Lower leg skin (tissue), 4 donors: ENCODE results near the gene PDCL3. TPM values are rescaled to one million over a fixed set of nuclear protein-coding genes. Genes with fewer than 3 reads are reported as not detected.

Experiments used
- DNase-seq, 2 donors: peaks; one replicate each; pipeline ENCODE4 v3.0.0-alpha.2; 2019; ENCODE audit warnings: low spot score in 2 of 2
- H3K4me3 ChIP-seq: fragments of 200-600 bp; sonication (generic); 2 replicates; pipeline ENCODE4 v1.5.1; 2017; ENCODE audit warnings: mild to moderate bottlenecking, low read depth; ENCODE audit not compliant: poor library complexity, severe bottlenecking
- POLR2A ChIP-seq, 2 donors: fragments of 450-650 bp; IDR thresholded peaks; one replicate each; pipeline ENCODE4 v1.6.1; 2016 to 2017; ENCODE audit warnings: antibody characterized with exemption in 2 of 2, mild to moderate bottlenecking in 1 of 2, moderate library complexity in 1 of 2
- WGBS, 2 donors: methylation state at CpG; one replicate each; pipeline ENCODE4 v1.1.5; 2018; 5-methylcytosine and 5-hydroxymethylcytosine counted together
- intact Hi-C: fragments of 100-400 bp; cut with DNase I; formaldehyde crosslinking; loops from one replicate; pipeline ENCODE4 v1.15.0; 2023; ENCODE audit warnings: low total_unique reads
- total RNA-seq, 4 donors: library from RNA; depleted of rRNA; stranded (reverse); fragments of >200 nt; gene quantifications; one replicate each; pipeline ENCODE4 v1.1.0, GENCODE V29; 2016
- TF ChIP-seq, protein P1 (sequence below), 3 donors: fragments of 450-650 bp; IDR thresholded peaks; one replicate each; pipeline ENCODE4 v1.5.1; 2016; ENCODE audit warnings: antibody characterized with exemption in 3 of 3, mild to moderate bottlenecking in 3 of 3, moderate library complexity in 2 of 3

Gene PDCL3
- total RNA-seq, 4 donors from 2014 or later: 14.9 to 20.5 (median 16.2) TPM

DNA sequence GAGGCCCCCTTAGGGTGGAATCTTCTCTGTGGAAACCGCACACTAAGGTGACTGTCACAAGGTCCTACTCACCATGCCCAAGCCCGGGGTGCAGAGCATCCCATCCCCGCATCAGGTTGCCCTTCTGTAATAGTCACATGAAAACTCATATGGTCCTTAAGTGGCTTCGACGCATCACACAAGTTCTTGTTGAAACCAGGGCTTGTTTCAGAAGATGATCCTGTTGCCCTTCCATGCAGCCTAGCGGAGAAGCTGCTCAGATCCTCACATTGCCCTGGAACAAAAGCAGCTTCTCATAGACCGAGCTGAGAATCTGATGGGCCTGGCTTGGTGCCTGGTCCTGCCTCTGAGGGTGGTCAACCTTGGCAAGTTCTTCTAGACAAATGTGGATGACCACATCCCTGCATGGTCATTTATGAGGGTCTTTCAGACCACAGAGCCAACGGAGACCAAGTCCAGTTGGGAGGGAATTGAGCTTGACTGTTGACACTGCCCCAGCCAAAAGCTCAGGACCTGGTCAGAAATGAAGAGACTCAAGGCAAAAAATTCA, 54.1 kb downstream of the PDCL3 start:
- TF ChIP-seq POLR2A (IDR thresholded peaks at IDR 0.05): no peak
- TF ChIP-seq, protein P1, sequence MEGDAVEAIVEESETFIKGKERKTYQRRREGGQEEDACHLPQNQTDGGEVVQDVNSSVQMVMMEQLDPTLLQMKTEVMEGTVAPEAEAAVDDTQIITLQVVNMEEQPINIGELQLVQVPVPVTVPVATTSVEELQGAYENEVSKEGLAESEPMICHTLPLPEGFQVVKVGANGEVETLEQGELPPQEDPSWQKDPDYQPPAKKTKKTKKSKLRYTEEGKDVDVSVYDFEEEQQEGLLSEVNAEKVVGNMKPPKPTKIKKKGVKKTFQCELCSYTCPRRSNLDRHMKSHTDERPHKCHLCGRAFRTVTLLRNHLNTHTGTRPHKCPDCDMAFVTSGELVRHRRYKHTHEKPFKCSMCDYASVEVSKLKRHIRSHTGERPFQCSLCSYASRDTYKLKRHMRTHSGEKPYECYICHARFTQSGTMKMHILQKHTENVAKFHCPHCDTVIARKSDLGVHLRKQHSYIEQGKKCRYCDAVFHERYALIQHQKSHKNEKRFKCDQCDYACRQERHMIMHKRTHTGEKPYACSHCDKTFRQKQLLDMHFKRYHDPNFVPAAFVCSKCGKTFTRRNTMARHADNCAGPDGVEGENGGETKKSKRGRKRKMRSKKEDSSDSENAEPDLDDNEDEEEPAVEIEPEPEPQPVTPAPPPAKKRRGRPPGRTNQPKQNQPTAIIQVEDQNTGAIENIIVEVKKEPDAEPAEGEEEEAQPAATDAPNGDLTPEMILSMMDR (IDR thresholded peaks at IDR 0.05): no peak
- H3K4me3 ChIP-seq: no peak overlapping the region
- 88 to 89% methylated on average over 8 of the region's 8 CpGs for WGBS, 2 donors
- peak in 1 of 2 donors; percentile 70 for DNase-seq
- intact Hi-C loops: no loop called here

- DNase-seq: peak in 1 of 2 donors; percentile 45
- TF ChIP-seq POLR2A (IDR thresholded peaks at IDR 0.05): no peak
- TF ChIP-seq, protein P1 (IDR thresholded peaks at IDR 0.05): no peak
- intact Hi-C loops: no loop called here
- WGBS, 2 donors: 75% methylated on average over 6 of the region's 6 CpGs
- H3K4me3 ChIP-seq: no peak overlapping the region
Measured at GRCh38 chr2:100619951-100620350, 57.2 kb downstream of the PDCL3 start.

DNA sequence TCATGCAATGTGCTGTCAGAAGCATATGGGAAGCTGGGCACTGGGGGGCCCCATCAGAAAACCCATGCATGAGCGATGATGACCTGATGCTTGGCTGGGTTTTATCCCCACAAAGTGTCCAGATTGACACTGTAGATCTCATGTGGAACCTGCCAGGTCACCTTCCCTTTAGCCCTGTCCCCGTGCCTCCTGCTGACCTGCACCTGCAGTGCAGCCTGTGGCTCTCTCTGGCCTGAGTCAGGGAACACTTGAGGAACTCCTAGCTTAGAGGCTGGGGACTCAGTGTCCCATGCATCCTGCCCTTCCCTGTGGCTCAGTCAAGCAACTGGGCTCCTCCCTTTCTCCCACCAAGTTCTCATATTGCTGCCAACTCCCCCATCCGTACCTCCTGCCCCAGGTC, 57.7 kb downstream of the PDCL3 start:
- WGBS, 2 donors: 86 to 87% methylated on average over 3 of the region's 3 CpGs
- H3K4me3 ChIP-seq: no peak overlapping the region
- no peak for TF ChIP-seq POLR2A (IDR thresholded peaks at IDR 0.05)
- TF ChIP-seq, protein P1 (IDR thresholded peaks at IDR 0.05): no peak
- intact Hi-C loops: no loop called here
- peak in 1 of 2 donors; percentile 65 for DNase-seq

DNA sequence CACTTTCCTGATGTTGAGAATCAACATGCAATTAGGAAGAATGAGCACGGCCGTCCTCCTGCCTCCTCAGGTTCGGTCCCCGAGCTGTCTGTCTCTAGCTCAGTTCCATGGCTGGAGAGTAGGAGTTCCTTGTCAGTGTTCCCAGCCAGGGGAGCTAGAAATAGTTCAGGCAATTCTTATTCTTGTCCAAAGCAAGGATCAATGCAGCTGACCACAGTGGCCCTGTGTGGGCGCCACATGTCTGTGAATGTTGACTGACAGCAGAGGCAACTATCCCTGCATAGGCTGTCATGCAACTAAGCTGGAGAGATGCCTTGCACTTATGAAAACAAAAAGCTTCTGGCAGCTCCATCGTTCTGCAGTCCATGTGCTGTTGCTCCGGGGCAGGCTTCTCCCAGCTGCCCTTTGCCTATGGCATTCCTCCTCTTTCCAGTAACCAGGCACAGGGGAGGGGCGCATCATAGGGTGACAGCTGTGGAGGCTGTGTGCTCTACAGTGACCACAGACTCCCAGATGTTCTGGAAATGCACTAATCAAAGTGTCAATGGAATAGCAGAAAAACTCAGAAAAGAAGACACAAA, 58.7 kb downstream of the PDCL3 start:
- DNase-seq: peak in 1 of 2 donors; percentile 46
- WGBS, 2 donors: 78 to 80% methylated on average over 8 of the region's 8 CpGs
- no peak overlapping the region for H3K4me3 ChIP-seq
- TF ChIP-seq POLR2A (IDR thresholded peaks at IDR 0.05): no peak
- TF ChIP-seq, protein P1 (IDR thresholded peaks at IDR 0.05): no peak
- intact Hi-C loops: no loop called here

- no peak overlapping the region for H3K4me3 ChIP-seq
- WGBS, 2 donors: 91 to 95% methylated on average over 8 of the region's 8 CpGs
- intact Hi-C loops: no loop called here
- DNase-seq: peak in 1 of 2 donors; percentile 43
- no peak for TF ChIP-seq POLR2A (IDR thresholded peaks at IDR 0.05)
- TF ChIP-seq, protein P1 (IDR thresholded peaks at IDR 0.05): no peak
Measured at GRCh38 chr2:100623033-100623715, 60.4 kb downstream of the PDCL3 start.
